NCI-H526 treated with DMSO at 0.1 percent for 48 hours (cell line): ENCODE data around the gene SLC17A7.
"Not testable (repeated sequence)": the region's sequence is repeated elsewhere in the genome, so short reads cannot be mapped to it uniquely, and the experiment has no call there.

ENCODE experiments used
- DNase-seq: peaks from one replicate; lab custom pipeline; 2025; lab: John Stamatoyannopoulos, UW

Gene SLC17A7

DNA sequence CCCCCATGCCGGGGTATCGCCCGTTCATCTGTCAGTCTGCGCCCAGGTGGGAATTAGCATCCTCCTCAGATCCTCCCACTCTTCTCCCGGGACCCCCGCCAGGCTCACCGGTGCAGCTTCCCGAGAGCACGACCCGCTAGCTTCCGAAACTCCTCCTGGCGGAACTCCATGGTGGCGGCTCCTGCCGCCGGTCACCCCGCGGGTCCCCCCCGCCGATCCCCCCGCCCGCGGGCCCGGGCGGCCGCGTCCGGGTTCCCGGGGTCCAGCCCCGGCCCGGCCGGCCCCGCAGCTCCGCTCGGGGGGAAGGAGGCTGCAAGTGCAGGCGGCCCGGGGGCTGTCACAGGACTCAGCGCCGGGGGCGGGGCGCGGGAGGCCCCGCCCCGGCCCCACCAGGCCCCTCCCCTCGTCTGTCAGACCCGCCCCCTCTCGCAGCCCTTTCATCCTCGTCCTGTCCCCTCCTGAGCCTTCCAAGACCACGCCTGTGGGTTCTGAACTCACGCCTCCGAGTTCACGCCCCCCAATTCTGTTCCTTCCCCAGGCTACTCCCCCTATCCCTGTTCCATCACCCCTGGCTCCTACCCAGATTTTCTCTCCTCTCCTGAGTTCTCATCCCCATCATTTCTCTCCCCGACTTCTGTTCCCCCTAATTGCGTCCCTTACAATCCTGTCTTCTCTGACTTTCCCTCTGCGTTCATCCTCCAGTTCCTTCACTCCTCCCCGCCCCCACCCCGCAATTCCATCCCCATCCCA lies at the start of gene SLC17A7:
Gene SLC17A7, minus strand, starts transcription at position 318 of the 750 bp plus-strand sequence. Its CDS starts 148 bp downstream, at position 170.
- DNase-seq: no peak

DNA sequence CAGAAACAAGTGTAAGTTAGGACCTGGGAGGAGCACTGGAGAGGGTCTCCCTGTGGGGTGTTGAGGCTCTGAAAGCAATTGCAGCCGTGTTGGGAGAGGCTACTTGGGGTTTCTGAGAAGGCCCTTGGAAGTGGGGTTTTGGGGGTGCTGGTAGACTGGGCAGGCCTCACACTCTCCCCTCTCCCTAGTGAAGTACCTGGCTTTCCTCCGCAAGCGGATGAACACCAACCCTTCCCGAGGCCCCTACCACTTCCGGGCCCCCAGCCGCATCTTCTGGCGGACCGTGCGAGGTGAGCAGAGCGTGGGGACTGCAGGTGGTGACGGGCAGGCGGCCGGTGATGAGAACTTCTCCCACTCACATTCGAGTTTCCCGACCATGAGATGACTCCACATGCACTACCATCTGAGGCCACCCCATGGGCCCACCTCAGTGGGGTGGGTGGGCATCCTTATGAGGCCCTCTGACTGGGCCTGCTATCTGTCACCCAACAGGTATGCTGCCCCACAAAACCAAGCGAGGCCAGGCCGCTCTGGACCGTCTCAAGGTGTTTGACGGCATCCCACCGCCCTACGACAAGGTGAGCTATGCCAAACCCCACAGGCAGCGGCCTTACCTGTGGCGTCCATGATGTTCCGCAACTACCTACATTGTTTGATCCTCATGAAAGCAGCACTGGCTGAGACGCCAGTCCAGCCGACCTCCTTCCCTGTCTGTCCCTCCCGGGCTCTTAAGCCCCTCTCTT lies 49.1 kb upstream of the SLC17A7 start:
- DNase-seq: no peak

DNA sequence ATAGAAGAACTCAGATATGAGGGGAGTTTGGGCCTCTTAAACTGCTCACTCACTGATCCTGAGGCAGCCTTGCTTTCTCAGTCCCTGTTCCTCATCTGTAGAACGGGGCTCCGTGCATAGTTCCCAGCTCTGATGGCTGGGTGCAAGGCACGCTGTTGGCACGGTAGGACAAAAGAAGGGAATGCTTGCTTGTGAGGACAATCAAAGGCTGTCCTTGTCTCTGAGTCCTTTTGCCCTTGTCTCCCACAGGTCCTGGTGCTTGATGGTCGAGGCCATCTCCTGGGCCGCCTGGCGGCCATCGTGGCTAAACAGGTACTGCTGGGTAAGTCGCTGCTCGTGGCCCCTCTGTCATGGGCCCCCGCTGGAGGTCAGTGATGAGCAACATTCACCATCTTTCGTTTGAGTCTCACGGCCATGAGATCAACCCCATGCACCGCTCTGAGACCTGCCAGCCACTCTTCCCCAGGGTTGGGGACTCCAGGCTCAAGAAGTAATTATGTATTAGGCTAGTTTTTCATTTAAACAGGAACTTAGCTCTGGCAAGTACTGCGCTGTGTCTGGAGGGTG lies 48.4 kb upstream of the SLC17A7 start:
- no peak for DNase-seq

DNA sequence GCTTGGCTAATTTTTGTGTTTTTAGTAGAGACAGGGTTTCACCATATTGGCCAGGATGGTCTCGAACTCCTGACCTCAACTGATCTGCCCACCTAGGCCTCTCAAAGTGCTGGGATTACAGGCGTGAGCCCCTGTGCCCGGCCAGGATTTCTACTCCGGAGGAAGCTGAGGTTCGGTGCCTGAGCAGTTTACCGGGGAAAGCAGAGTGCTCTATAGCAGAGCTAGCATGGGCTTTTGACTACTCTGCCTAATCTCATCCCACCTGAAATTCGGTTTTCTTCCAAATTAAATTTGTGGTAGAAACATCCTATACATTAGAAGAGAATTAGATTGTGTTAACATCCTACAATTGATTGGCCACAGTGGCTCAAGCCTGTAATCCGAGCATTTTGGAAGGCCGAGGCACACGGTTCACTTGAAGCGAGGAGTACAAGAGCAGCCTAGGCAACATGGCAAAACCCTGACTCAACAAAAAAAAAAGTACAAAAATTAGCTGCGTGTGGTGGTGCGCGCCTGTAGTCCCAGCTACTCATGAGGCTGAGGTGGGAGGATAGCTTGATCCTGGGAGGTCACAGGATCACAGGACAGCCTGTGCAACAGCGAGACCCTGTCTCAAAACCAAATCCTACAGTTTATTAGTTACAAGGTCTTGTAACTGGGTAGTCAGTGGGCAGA lies 47.7 kb upstream of the SLC17A7 start:
- no peak for DNase-seq

DNA sequence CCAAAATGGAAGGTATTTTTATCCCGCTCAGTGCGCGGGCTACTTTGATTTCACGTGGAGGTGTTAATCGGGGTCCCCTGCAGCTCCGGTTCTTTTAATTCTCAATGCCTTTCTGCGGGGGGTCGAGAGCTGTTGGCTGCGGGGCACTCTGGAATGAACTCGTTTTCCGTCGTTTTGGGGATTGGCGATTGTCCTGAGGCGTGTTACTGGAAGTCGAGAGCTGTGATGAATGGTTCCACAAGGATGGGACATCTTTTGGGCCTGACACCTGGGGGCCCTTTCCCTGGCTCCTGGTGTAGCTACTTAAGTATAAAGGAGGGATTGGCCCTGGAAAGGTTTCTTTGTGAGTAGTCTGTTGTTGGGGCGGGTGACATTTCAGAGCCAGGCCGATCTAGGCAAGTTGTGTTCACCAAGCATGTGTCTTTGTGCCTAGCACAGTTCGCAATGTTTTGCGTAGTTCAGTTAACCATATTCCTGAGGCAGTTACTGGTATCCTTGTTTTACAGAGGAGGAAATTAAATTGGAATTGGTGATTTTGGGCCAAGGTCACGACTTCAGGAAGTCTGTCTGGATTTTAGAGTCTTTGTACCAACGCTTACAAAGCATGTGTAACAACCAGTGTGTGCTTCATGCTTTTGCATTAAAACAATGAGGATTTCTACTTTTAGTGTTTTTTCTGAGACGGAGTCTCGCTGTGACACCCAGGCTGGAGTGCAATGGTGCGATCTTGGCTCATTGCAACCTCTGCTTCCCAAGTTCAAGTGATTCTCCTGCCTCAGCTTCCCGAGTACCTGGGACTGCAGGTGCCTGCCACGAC lies 46.9 kb upstream of the SLC17A7 start:
- no peak for DNase-seq

DNA sequence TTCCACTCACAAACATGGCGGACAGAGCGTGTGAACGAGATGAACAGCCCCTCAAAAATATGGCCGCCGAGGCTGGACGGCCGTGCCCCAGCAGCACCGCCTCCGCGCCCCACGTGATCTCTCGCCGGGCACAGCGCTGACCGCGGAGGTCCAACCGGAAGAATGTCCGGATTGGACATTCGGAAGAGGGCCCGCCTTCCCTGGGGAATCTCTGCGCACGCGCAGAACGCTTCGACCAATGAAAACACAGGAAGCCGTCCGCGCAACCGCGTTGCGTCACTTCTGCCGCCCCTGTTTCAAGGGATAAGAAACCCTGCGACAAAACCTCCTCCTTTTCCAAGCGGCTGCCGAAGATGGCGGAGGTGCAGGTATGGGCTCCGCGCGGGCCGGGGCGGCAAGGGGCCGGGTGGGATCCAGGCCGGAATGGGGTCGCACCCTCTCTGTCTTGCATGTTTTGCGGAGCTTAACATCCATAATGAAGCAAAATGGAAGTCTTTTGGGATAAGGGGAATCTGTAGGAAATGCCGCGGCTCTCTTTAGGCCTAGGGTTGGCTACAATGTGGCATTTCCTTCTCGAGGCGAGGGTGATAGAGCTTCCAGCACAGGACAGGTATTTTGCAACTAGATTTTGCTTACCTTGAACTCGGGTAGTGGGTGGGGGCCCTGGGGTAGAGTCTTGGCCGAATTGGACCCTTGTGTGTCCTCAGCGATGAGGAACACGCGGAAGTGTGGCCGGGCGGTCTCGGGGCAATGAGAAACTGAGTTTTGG lies 46.1 kb upstream of the SLC17A7 start, which contains the start of gene RPL13A:
Gene RPL13A, plus strand, starts transcription at position 332 of the 769 bp plus-strand sequence. Its CDS starts 22 bp downstream, at position 354.
- peak; percentile 95 for DNase-seq

DNA sequence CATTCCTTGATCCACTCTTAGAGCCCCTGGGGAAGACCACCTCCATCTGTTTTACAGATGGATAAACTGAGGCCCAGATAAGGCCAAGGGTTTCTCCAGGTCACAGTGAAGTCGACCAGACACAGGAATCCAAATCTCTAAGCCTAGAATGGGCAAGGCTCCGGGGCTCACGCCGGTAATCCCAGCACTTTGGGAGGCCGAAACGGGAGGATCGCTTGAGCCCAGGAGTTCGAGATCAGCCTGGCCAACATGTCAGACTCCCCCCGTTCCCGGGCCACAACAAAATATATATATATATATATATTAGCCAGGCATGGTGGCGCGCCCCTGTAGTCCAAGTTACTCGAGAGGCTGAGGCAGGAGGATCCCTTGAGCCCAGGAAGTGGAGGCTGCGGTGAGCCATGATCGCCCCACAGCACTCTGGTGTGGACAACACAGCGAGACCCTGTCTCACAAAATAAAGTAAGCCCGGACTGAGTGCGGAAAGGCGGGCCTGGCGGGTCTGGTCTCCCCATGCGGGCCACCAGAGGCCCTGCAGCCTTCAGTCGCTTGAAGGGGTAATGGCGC lies 45.5 kb upstream of the SLC17A7 start:
- DNase-seq: no peak

DNA sequence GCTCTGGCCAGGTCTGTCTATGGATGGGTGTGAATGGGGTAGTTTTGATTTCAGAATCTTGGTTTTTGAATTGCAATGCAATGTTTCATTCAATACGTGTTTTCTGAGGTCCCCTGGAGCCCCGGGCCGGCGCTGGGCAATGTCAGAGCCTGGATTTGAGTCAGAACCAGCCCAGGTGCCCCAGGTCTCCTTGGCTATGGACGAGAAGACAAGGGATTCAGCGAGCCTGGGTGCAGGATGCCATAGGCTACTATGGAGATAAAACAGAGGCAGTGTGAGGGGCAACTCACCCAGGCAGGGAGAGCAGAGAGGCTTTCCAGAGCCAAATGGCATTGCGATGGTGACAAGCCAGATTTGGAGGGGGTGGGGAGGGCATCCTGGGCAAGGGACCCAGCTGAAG lies 44.9 kb upstream of the SLC17A7 start:
- DNase-seq: no peak

DNA sequence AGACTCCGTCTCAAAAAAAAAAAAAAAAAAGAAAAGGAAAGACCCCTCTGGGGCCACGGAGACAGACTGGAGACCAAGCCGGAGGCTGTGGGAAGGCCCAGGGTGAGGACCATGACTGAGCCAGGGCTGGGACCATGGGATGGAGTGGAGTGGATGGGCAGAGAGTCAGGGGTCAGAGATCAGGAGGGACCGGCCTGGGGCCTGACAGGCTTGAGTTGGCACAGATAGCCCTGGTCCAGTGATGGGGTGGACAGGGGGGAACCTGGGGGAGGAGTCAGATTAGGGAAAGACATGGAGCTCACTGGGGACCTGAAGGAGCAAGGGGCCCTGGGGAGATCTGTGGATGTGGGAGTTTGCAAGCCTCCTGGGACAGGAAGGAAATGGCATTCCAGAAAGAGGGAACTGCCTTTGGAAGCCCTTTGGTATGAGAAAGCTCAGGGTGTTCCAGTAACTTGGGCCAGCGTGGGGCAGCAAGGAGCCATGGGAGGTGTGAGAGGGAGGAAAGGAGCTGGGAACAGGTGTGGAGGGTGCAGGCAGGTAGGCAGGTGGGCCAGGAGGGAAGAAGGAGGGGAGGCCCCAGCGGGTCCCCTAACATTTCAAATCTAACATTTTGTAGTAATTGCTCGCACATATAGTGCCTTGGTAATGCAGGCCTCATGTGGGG lies 39.8 kb upstream of the SLC17A7 start:
- no peak for DNase-seq

DNA sequence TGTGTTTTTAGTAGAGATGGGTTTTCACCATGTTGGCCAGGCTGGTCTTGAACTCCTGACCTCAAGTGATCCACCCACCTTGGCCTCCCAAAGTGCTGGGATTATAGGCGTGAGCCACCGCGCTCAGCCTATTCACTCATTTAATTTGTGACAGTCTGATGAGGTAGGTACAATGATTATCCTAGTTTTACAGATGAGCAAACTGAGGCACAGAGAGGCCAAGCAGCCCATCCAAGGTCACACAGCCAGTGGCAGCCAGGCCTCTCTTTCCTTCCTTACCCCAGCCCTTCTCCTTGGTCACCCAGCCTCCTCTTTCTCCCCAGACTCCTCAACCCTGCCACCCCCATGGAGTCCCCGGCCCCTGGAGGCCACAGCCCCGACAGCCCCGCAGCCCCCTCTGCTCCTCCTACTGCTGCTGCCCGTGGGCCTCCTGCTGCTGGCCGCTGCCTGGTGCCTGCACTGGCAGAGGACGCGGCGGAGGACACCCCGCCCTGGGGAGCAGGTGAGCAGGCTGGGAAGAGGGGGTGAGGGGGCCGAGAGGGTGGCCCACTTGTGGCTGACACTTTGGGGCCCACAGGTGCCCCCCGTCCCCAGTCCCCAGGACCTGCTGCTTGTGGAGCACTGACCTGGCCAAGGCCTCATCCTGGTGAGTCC lies 38.8 kb upstream of the SLC17A7 start:
- no peak for DNase-seq

DNA sequence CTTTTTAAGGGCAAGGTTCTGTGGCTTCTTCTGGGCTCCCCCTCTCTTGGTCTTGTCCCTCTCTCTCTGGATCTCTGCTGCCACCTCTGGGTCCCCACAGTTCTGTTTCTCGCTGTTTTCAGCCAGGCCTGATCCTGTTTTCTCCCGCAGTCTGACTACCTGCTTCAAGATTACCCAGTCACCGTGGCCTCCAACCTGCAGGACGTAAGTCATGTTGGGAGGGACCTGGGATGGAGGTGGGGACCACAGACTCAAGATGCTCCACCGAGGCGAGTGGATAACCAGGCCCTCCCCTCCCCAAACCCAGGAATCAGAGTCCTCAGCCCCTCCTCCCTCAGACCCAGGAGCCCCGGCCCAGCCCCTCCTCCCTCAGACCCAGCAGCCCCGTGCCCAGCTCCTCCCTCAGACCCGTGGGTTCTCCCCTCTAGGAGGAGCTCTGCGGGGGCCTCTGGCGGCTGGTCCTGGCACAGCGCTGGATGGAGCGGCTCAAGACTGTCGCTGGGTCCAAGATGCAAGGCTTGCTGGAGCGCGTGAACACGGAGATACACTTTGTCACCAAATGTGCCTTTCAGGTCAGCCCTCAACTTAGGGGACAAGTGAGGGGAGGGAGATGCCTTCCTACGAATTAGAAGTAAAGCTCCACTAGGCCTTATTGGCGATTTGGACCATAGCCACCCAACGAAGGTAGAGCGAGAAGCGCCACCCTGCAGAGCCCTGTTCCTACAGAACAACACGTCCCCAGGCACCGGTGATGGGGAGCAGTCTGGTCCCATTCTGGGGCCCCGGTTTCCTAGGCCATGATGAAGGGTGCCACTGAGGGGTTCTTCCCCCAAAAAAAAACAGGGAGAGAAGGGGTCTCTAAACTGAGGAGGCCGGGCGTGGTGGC lies 34.9 kb upstream of the SLC17A7 start:
- DNase-seq: peak; percentile 29

DNA sequence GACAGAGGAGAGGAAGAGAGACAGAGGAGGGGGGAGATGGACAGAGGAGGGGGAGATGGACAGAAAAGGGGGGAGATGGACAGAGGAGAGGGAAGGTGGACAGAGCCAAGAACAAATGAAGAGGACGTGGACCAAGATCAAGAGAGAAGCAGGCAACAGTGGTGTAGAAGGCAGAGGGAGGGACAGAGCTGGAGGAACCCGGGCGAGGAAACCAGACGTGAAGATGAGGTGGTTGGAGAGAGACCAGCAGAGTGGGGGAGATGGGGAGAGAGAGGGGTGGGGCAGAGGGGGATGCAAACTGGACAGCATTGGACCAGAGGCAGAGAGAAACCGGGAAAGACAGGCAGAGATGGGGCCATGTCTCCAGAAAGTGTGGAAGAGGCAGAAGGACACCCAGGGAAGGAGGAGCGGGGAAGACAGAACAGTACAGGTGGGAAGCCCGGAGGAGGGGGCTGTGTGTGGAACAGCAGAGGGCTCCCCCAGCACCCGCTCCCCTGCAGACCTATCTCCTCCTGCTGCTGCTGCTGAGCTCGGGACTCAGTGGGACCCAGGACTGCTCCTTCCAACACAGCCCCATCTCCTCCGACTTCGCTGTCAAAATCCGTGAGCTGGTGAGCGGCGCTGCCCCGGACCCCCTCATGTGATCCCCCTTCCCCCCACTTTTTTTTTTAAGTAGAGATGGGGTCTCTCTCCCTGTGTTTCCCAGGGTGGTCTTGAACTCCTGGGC lies 34.0 kb upstream of the SLC17A7 start:
- no peak for DNase-seq

DNA sequence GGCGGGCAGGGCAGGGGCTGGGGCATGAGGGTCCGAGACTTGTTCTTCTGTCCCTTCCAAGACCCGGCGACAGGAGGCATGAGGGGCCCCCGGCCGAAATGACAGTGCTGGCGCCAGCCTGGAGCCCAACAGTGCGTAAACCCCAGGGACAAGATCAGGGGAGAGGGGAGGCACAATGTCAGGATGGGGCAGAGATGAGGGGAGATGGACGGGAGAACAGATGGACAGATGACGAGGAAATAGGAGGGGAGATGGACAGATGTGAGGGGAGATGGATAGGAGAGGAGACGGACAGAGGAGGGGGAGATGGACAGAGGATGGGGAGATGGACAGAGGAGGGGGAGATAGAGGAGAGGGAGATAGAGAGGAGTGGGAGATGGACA lies 33.2 kb upstream of the SLC17A7 start:
- DNase-seq: no peak

DNA sequence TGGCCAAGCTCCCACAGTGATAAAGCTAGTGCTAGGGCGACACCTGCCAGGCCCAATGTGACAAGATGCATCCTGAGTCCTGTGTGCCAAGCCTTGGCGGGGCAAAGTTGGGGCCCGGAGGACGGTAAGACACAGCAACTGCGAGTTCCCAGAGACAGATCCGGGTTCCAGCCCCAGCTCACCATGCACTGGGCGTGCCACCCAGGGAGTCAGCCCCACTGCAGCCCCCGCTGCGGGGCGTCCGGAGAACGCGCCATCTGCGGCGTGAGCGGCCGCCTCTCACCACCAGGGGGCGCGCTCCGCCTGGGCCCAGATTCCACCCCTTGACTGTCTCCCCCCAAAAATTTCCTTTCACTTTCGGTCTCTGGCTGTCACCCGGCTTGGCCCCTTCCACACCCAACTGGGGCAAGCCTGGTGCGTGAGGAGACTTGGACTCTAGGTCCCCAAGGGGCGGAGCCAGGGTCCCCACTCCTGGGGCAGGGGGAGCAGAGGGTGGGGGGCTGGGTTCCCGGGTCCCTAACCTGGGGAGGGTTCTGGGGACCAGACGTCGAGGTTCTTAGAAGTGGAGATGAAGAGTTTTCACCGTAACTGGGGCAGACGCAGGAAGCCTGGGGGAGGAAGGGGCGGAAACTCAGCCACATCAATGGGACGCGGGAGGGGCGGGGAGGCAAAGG lies 32.7 kb upstream of the SLC17A7 start, which contains the start of gene FLT3LG:
Gene FLT3LG, plus strand, starts transcription at position 348 of the 674 bp plus-strand sequence. CDS start 425 bp downstream, outside the sequence.
- no peak for DNase-seq

DNA sequence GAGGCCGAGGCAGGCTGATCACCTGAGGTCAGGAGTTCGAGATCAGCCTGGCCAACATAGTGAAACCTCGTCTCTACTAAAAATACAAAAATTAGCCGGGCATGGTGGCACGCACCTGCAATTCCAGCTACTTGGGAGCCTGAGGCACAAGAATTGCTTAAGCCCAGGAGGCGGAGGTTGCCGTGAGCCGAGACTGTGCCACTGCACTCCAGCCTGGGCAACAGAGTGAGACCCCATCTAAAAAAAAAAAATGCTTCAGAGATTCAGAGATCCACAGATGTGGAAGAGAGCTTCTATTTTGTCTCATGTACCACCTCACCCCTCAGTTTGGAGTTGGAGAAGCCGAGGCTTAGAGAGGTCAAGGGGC lies 32.2 kb upstream of the SLC17A7 start:
- not testable (repeated sequence) for DNase-seq

DNA sequence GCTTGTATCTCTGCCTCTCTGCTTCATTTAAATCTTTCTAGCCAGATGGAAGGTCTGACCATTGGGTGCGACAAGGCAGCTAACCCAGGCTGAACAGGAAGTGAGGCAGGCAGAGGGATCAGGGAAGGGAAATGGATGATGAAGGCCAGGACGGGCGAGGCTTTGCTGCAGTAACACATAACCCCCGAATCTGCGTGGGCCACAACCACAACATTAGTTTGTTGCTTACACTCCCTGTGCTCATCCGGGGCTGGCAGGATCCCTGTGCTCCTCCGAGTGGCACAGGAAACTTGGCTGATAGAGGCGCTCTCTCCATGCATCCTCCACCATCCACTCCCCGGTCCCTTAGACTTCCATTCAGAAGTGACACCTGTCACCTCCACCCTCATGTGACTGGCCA lies 31.6 kb upstream of the SLC17A7 start:
- no peak for DNase-seq

DNA sequence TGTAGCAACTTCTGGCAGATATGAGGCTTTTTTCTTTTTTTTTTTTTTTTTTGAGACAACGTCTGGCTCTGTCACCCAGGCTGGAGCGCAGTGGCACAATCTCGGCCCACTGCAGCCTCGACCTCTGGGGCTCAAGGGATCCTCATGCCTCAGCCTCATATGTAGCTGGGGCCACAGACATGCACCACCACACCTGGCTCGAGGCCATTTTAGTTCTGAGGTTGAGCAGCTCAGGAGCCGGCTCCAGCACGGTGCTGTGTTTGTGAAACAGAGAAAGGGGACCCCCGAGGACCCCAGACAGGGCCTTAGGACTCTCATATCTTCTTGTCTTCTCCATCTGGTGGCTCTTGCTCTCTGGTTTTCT lies 29.3 kb upstream of the SLC17A7 start:
- DNase-seq: no peak
